GM12872 (cell line): ENCODE measurements around the gene QKI.

Source experiments
- CTCF ChIP-seq: IDR thresholded peaks from 3 replicates; pipeline ENCODE4 v1.5.1; 2011; ENCODE audit warnings: low read depth, mild to moderate bottlenecking, low read length, moderate library complexity; ENCODE audit not compliant: insufficient read depth

The QKI gene

GRCh38 chr6:163414117-163414945 lies at the start of gene QKI:
Gene QKI (plus strand): TSS chr6:163414718. CDS start chr6:163415194, 476 bp downstream.
- no peak for TF ChIP-seq CTCF

- TF ChIP-seq CTCF, result no peak
Observed at GRCh38 chr6:163366288-163366687, 48.2 kb upstream of the QKI start.

- TF ChIP-seq CTCF, result no peak
Observed at GRCh38 chr6:163367497-163368183, 46.9 kb upstream of the QKI start.

GRCh38 chr6:163369141-163369540 lies 45.4 kb upstream of the QKI start:
- TF ChIP-seq CTCF, result no peak

GRCh38 chr6:163369628-163370365 lies 44.7 kb upstream of the QKI start:
- TF ChIP-seq CTCF, result no peak

GRCh38 chr6:163370464-163371117 lies 43.9 kb upstream of the QKI start:
- TF ChIP-seq CTCF, result no peak

GRCh38 chr6:163371129-163371528 lies 43.4 kb upstream of the QKI start:
- TF ChIP-seq CTCF, result no peak
